Ureter (tissue), 1 donor: Measurements from ENCODE around the gene ROCK1. TPM values are rescaled to one million over a fixed set of nuclear protein-coding genes. Genes with fewer than 3 reads are reported as not detected.
"Not testable (repeated sequence)": the region's sequence is repeated elsewhere in the genome, so short reads cannot be mapped to it uniquely, and the experiment has no call there.

Experiments used
- DNase-seq: peaks from one replicate; pipeline ENCODE4 v3.0.0-alpha.2; 2020; ENCODE audit warnings: low spot score
- total RNA-seq: library from RNA; stranded (reverse); gene quantifications from one replicate; pipeline ENCODE4 v1.2.4, GENCODE V29; 2023
- donor health status: DM: yes; HTN: yes; CAD: no.

Gene ROCK1
- total RNA-seq, 1 donor from 2014 or later = 70.2 TPM

- no peak for DNase-seq
Measured at GRCh38 chr18:21052385-21052784, 59.2 kb downstream of the ROCK1 start.

GRCh38 chr18:21051620-21052019, 60.0 kb downstream of the ROCK1 start:
- DNase-seq = no peak

- DNase-seq = no peak
Measured at GRCh38 chr18:21049306-21049705, 62.3 kb downstream of the ROCK1 start.

GRCh38 chr18:21047126-21047525, 64.5 kb downstream of the ROCK1 start:
- DNase-seq = no peak

GRCh38 chr18:21040466-21040865, 71.1 kb downstream of the ROCK1 start:
- DNase-seq = no peak

GRCh38 chr18:21038201-21038600, 73.4 kb downstream of the ROCK1 start:
- no peak for DNase-seq

- no peak for DNase-seq
Measured at GRCh38 chr18:21031845-21032244, 79.8 kb downstream of the ROCK1 start.

GRCh38 chr18:21018257-21018656, 93.4 kb downstream of the ROCK1 start:
- not testable (repeated sequence) for DNase-seq

- no peak for DNase-seq
Measured at GRCh38 chr18:21012308-21012707, 99.3 kb downstream of the ROCK1 start.

- no peak for DNase-seq
Measured at GRCh38 chr18:21004726-21005125, 106.9 kb downstream of the ROCK1 start.

GRCh38 chr18:21000667-21001066, 110.9 kb downstream of the ROCK1 start:
- DNase-seq = no peak

GRCh38 chr18:20997371-20997770, 114.2 kb downstream of the ROCK1 start:
- DNase-seq = no peak

- no peak for DNase-seq
Measured at GRCh38 chr18:20996418-20996817, 115.2 kb downstream of the ROCK1 start.

- DNase-seq = no peak
Measured at GRCh38 chr18:20988726-20989125, 122.9 kb downstream of the ROCK1 start.

GRCh38 chr18:20975077-20975476, 136.5 kb downstream of the ROCK1 start:
- DNase-seq = no peak

GRCh38 chr18:20971886-20972267, 139.7 kb downstream of the ROCK1 start:
- DNase-seq = no peak

- no peak for DNase-seq
Measured at GRCh38 chr18:20966795-20967194, 144.8 kb downstream of the ROCK1 start.

GRCh38 chr18:20963027-20963426, 148.6 kb downstream of the ROCK1 start:
- no peak for DNase-seq

- no peak for DNase-seq
Measured at GRCh38 chr18:20960735-20961134, 150.9 kb downstream of the ROCK1 start.

- not testable (repeated sequence) for DNase-seq
Measured at GRCh38 chr18:20950827-20951226, 160.8 kb downstream of the ROCK1 start.
